Measurements from ENCODE around the gene ALG2.

Gene ALG2

GRCh38 chr9:99235926-99236634, 14.3 kb upstream of the ALG2 start:
- TF ChIP-seq ZNF350 (tag by site-specific recombination; IDR thresholded peaks at IDR 0.05) = no peak
- TF ChIP-seq ZNF362 (tag by site-specific recombination; IDR thresholded peaks at IDR 0.05) = no peak
- Histone ChIP-seq H3K4me1 (ENCODE audit: control insufficient read depth, insufficient read depth, low read length) (no peaks in the 10 kb centered on the region), H3K4me3 (ENCODE audit: low read depth, low read length) (no peak overlapping the region), H3K36me3 (ENCODE audit: control insufficient read depth in 2 of 2, insufficient read depth in 1 of 2, low read length in 2 of 2) (peaks cover 0 to 20% of the 10 kb centered on the region in 2 experiments; a peak in 1 of 3 replicates), H3K27ac (ENCODE audit: extremely low read depth, low read depth, low read length) (no peak overlapping the region), H3K9me3 (ENCODE audit: control insufficient read depth, insufficient read depth, low read depth, low read length) (no peaks in the 10 kb centered on the region)
- CTCF ChIA-PET = no interaction called here
- POLR2A ChIA-PET = no interaction called here

GRCh38 chr9:99235069-99235468, 13.3 kb upstream of the ALG2 start:
- H3K4me3 ChIP-seq (ENCODE audit: low read depth, low read length) = no peak overlapping the region
- H3K9me3 ChIP-seq (ENCODE audit: control insufficient read depth, insufficient read depth, low read depth, low read length) = no peaks in the 10 kb centered on the region
- TF ChIP-seq KLF7 (tag by site-specific recombination; IDR thresholded peaks at IDR 0.05; ENCODE audit: borderline replicate concordance) (no peak), ZNF548 (tag by site-specific recombination; IDR thresholded peaks at IDR 0.05) (no peak), GLI4 (tag by site-specific recombination; IDR thresholded peaks at IDR 0.05) (no peak), ZNF558 (tag by site-specific recombination; IDR thresholded peaks at IDR 0.05) (no peak), WT1 (tag by site-specific recombination; IDR thresholded peaks at IDR 0.05) (no peak), ZNF23 (tag by site-specific recombination; IDR thresholded peaks at IDR 0.05; ENCODE audit: borderline replicate concordance) (no peak), ZNF560 (tag by site-specific recombination; IDR thresholded peaks at IDR 0.05; ENCODE audit: borderline replicate concordance) (no peak)
- ChIA-PET POLR2A (no interaction called here), CTCF (interaction anchor here (1.1 kb wide), 1 partner anchor 71 kb away, joined by 3 read pairs; no protein-coding TSS in a partner anchor)
- H3K27ac ChIP-seq (ENCODE audit: extremely low read depth, low read depth, low read length) = no peak overlapping the region
- H3K36me3 ChIP-seq (ENCODE audit: control insufficient read depth in 2 of 2, insufficient read depth in 1 of 2, low read length in 2 of 2) = peaks cover 8 to 30% of the 10 kb centered on the region in 2 experiments; a peak in 2 of 3 replicates
- no peaks in the 10 kb centered on the region for H3K4me1 ChIP-seq (ENCODE audit: control insufficient read depth, insufficient read depth, low read length)

- ChIA-PET POLR2A (interaction anchor here (4.4 kb wide), 1 partner anchor 12 kb away, joined by 29 read pairs; the partner anchor contains the start of genes ALG2 and SEC61B), CTCF (interaction anchor here (1.1 kb wide), 2 partner anchors 71 to 576 kb away, joined by 3 read pairs; no protein-coding TSS in a partner anchor)
- H3K4me3 ChIP-seq (ENCODE audit: low read depth, low read length) = no peak overlapping the region
- no peaks in the 10 kb centered on the region for H3K9me3 ChIP-seq (ENCODE audit: control insufficient read depth, insufficient read depth, low read depth, low read length)
- H3K36me3 ChIP-seq (ENCODE audit: control insufficient read depth in 2 of 2, insufficient read depth in 1 of 2, low read length in 2 of 2) = peaks cover 8 to 35% of the 10 kb centered on the region in 2 experiments; a peak in 2 of 3 replicates
- H3K4me1 ChIP-seq (ENCODE audit: control insufficient read depth, insufficient read depth, low read length) = no peaks in the 10 kb centered on the region
- no peak for TF ChIP-seq ZIC2 (tag by site-specific recombination; IDR thresholded peaks at IDR 0.05)
- TF ChIP-seq PRDM2 (tag by site-specific recombination; IDR thresholded peaks at IDR 0.05; ENCODE audit: borderline replicate concordance) = no peak
- TF ChIP-seq ZBTB44 (tag by site-specific recombination; IDR thresholded peaks at IDR 0.05) = no peak
- no peak for TF ChIP-seq ZBTB10 (tag by site-specific recombination; IDR thresholded peaks at IDR 0.05)
- TF ChIP-seq ZNF549 (tag by site-specific recombination; IDR thresholded peaks at IDR 0.05) = no peak
- no peak for TF ChIP-seq ZEB2 (tag by site-specific recombination; IDR thresholded peaks at IDR 0.05)
- H3K27ac ChIP-seq (ENCODE audit: extremely low read depth, low read depth, low read length) = no peak overlapping the region
Measured at GRCh38 chr9:99234618-99235017, 12.9 kb upstream of the ALG2 start.
